ENCODE measurements around the gene ZNF341. TPM values are rescaled to one million over a fixed set of nuclear protein-coding genes. Genes with fewer than 3 reads are reported as not detected.

Gene ZNF341
- total and polyA plus RNA-seq, 2 experiments from 2014 or later: 4.3 to 6.1 TPM

GRCh38 chr20:33817411-33817810, 85.6 kb downstream of the ZNF341 start:
- ATAC-seq (no peak), DNase-seq (ENCODE audit: low spot score) (no peak)
- Histone ChIP-seq H3K36me3 (ENCODE audit: insufficient read depth) (no peaks in the 10 kb centered on the region), H3K27ac (ENCODE audit: low read depth) (no peak overlapping the region), H3K79me2 (replicated peaks; ENCODE audit: insufficient read depth) (peaks cover 100% of the 10 kb centered on the region), H3K4me3 (no peak overlapping the region), H3K9me2 (ENCODE audit: insufficient read depth) (no peaks in the 10 kb centered on the region), H3K27me3 (ENCODE audit: insufficient read depth) (no peaks in the 10 kb centered on the region), H3F3A (replicated peaks; ENCODE audit: low read depth) (no peaks in the 10 kb centered on the region), H3K4me2 (no peak overlapping the region), H3K4me1 (ENCODE audit: insufficient read depth) (peaks cover 13% of the 10 kb centered on the region), H2AFZ (no peak overlapping the region), H4K20me1 (replicated peaks; ENCODE audit: insufficient read depth) (peaks cover 63% of the 10 kb centered on the region)
- Mint-ChIP-seq H3K36me3 (ENCODE audit: low read depth) (peaks cover 3% of the 10 kb centered on the region; the same call in 1 of the 3 replicates), H3K4me3 (no peak overlapping the region), H3K4me1 (peaks cover 26% of the 10 kb centered on the region), H3K9me3 (no peaks in the 10 kb centered on the region), H3K27ac (no peak overlapping the region), H3K27me3 (ENCODE audit: insufficient read depth, low read depth, poor library complexity) (peaks cover 2% of the 10 kb centered on the region)
- no peak for TF ChIP-seq CTCF (conservative IDR thresholded peaks at IDR 0.05; ENCODE audit: low read depth in 2 of 2)
- no peak for TF ChIP-seq EZH2 (IDR thresholded peaks at IDR 0.05; ENCODE audit: low read depth, unreplicated experiment)
- TF ChIP-seq POLR2AphosphoS5 (IDR thresholded peaks at IDR 0.05; ENCODE audit: low read depth): no peak
- TF ChIP-seq CREB1 (CRISPR knock-in tag; IDR thresholded peaks at IDR 0.05; ENCODE audit: low read depth): no peak
- no peak for TF ChIP-seq ZNF462 (CRISPR knock-in tag; IDR thresholded peaks at IDR 0.05)
- TF ChIP-seq EZH2phosphoT487 (IDR thresholded peaks at IDR 0.05; ENCODE audit: unreplicated experiment): no peak
- no peak for TF ChIP-seq ZNF114 (CRISPR knock-in tag; IDR thresholded peaks at IDR 0.05)
- no peak for TF ChIP-seq ETS1 (IDR thresholded peaks at IDR 0.05)

All from GM23338 (cell line).